SKM-1 (cell line): ENCODE measurements around the gene TGIF1.
A peak's percentile ranks its signal among the peaks of the same experiment; 100 is the strongest.

ENCODE experiments used
- DNase-seq: peaks from one replicate; lab custom pipeline; 2025; ENCODE audit not compliant: unreplicated experiment; lab: John Stamatoyannopoulos, UW

The TGIF1 gene

GRCh38 chr18:3429121-3429520 lies 20.9 kb upstream of the TGIF1 start:
- DNase-seq: no peak

GRCh38 chr18:3434685-3435084 lies 15.3 kb upstream of the TGIF1 start:
- no peak for DNase-seq

GRCh38 chr18:3440341-3440740 lies 9.6 kb upstream of the TGIF1 start:
- no peak for DNase-seq

DNA sequence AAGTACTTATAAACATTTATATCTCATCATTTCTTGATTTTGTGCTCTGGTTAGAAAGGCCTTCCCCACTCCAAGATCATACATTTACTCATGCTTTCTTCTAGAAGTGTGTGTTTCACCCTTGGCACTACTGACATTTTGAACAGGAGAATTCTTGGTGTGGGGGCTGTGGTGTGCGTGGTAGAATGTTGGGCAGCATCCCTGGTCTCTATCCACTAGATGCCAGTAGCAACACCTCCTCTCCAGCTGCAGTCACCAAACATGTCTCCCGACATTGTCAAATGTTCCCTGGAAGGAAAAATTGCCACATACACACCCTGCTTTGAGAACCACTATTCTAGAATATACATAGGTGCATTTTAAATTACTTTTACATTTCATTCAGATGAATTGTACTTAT lies 8.7 kb upstream of the TGIF1 start:
- DNase-seq: no peak

DNA sequence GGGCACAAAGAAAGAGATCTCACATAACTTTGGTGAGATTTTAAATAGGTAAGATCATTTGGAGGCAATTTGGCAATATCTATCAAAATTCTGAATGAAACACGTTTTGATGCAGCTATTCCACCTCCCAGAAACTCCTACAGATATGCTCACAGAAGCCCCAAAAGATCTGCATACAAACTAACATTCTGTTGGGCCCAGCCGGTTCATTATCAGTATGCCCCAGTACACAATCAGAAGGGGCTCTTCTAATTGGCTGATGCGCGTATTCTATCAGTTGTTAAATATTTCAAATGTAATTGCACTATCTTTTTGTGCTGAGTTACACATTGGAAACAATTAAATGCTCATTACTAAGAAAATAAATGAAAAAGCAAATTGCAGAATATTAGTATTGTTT lies 7.1 kb upstream of the TGIF1 start:
- no peak for DNase-seq

- no peak for DNase-seq
Measured at GRCh38 chr18:3444296-3444695, 5.7 kb upstream of the TGIF1 start.

- DNase-seq: no peak
Measured at GRCh38 chr18:3444954-3445353, 5.0 kb upstream of the TGIF1 start.

DNA sequence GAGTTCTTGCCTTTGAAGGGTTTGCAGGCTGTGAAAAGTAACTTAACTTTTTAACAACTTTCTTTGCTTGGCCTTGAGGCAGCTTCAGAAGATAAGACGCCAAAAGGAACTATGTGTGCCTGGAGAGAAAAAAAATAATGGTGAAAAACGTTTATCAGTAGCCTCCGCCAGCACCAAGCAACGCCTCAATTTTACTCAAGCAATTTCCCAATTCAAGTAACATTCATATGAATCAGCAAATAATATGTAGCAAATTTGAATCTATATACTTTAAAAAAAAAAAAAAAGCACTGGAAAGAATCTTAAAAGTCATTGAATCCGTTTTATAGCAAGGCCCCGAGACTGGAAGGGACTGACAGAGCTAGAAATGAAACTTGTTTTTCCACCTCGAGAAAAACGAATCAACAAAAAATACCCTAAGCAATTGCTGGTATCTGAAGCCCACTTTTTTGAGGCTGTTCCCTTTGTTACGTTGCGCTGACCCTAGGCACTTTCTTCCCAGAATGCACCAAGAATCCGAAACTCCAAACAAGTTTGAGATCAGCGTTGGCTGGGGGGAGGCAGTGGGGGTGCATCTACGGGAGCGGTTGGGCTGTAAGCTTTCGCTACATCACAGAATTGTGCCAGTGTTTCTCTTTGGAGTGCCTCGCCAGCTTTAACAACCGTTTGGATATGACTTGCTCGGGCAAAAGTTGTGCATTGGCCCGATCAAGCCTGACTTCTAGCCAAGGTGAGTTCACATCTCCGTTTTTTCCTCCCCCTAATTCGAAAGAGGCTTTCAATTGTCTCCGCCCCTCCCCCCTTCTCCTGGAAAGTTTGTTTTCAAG lies 2.7 kb upstream of the TGIF1 start:
- DNase-seq: no peak

GRCh38 chr18:3447895-3448837 lies 1.8 kb upstream of the TGIF1 start:
- DNase-seq: peak; percentile 94

DNA sequence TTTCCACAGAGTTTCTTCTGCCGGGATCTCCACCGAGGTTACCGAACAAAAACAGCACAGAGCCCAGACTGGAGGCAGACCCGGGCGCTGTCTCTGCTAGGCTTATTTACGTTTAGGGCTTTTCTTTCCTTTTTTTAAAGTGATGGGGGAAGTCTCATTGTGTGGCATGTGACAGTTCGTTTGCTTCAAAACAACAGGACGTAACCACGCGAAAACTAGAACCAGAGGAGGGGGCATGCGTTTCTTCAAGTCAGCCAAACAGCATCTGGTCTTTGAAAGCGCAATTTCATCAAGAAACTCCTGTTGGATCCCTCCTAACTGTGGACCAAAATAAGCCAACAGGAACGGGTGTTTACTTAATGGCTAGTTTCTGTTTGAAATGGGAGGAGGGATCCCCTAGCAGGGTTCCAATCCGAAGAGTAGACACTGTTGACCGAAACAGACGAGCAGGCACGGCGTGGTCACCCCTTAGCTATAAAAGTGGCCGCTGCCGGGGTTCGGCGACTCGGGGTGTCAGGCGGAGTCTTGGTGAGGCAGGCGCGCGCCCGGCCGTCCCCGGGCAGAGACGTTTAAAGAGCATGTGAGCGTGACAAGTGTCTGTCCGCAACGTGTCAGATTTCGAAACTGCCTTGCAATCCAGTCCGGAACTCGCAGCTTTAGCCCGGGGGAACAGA lies 997 bp upstream of the TGIF1 start:
- DNase-seq: peak; percentile 87

DNA sequence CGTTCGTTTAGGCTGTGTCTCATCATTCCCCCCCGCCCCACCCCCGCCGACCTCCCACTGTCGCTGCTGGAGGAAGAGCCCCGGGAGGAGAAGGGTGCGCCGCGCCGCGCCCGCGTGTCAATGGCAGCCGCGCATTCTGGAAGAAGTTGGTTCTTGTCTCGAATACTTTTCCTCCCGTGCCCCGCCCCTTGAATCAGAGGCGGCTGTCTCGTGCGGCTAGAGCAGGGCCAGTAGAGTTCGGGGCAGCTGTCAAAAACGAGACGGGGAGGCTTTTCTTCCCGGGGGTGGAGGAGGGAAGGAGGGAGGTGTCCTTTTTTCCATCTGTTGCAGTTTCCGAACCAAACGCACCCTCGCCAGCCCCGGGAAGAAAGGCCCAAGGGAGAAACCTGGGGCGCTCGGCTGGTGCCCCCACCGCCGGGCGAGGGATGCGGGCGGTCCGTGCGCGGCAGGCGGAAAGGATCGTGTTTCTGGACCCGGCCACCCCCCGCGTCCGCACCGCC lies 410 bp upstream of the TGIF1 start:
- DNase-seq: no peak

DNA sequence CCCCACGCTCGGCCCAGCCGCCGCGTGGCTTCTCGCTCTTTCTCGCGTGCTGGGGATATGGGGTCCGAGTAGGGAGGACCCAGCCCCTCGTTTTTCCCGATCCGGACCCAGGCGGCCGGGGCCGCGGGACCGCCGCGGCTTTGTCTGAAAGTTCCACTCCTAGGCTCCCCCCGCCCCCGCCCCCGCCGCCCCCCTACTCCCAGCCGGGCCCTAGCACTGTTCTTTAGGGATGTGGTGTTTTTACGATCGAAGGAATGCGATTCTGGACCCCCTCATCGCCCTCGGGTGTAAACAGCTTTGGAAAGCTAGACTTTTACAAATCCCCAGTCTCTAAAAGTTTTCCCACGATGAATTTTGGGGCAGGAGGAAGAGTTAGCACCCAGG lies 819 bp downstream of the TGIF1 start:
- no peak for DNase-seq

GRCh38 chr18:3451183-3451988 lies 1.4 kb downstream of the TGIF1 start:
- DNase-seq: peak; percentile 16

DNA sequence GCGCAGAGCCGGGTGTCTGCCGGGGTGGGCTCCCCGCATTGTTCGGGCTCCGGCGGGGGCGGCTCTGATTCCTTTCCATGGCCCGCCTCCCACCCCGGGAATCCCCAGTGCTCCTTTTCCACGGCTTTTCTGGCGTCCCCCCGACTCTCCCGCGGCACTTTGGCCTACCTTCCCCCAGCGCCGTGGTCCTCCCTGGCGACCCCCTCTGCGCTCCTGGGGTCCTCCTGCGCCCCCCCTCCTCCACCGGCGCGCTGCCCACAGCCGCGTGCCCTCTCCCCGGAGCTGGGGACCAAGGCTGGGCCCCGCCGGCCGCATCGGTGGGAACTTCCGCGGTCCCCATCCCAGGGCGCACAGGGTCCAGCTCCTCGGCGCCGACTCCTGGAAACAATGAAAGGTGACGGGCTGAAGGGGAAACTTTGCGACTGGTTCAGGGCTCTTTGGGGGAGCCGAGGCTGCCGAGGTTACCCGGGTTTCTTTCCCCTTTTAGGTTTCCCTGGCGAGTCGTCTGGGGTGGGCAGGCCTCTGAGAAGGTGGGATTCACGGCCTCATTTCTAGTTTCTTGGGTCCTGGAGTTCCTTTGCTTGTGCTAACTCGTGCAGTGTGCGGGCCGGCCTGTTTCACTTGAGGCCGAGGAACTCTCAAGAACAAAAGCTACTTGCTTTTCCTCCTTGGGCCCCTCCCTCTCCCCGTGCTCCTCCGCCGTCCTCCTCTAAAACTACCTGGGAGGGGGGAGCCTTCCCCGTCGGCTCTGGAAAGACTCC lies 2.2 kb downstream of the TGIF1 start:
- no peak for DNase-seq

GRCh38 chr18:3452750-3453539 lies 3.0 kb downstream of the TGIF1 start:
- no peak for DNase-seq

- peak; percentile 18 for DNase-seq
Measured at GRCh38 chr18:3453540-3454364, 3.8 kb downstream of the TGIF1 start.

DNA sequence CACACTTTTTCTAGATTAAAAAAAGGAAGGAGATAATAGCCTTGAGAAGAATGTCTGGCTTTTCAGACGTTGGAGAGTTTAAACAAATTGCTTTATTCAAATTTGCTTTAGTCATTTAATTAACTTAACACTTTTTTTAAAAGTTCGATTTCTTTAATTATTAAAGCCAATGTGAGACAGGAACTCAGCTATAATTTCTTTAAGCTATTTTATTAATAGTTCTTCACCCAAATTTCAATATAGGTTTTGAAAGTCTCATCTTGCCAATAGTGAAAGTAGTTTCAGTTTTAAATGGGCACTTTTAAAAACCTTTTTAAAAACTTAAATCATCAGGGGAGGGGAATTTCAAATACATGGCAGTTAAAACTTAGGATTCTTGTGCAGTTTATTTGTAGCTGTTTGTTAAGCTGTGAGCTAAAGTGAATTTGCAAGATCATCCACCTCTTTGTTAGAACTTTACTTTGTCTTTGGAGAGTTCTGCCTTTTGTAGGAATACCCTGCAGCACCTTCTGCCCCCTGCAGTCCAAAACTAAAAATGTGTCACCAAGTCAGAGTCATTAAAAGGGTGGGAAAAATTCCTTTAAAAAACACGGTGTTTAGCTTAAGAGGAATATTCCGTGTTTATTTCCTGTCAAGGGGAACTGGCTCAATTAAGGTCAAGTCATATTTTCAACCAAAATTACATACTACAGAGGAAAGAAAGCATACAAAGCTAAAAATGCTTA lies 4.6 kb downstream of the TGIF1 start:
- peak; percentile 29 for DNase-seq
